Prostate gland (tissue), 2 donors: ENCODE results near the gene ZNF80.

Experiments
- CTCF ChIP-seq, 4 experiments: fragments of 200-600 bp in 2 of 4; fragments of 450-650 bp in 2 of 4; sonication (generic) in 2 of 4; IDR thresholded peaks; 1 replicate in 3 of 4; 2 replicates in 1 of 4; pipeline ENCODE4 v1.5.1; 2016 to 2019; ENCODE audit warnings: antibody characterized with exemption in 4 of 4, mild to moderate bottlenecking in 2 of 4, moderate library complexity in 2 of 4
- POLR2A ChIP-seq: fragments of 450-650 bp; IDR thresholded peaks from one replicate; pipeline ENCODE4 v1.6.1; 2016; ENCODE audit warnings: antibody characterized with exemption, mild to moderate bottlenecking
- POLR2AphosphoS5 ChIP-seq: sonication (generic); formaldehyde crosslinking; IDR thresholded peaks from one replicate; pipeline ENCODE4 v1.6.1; 2017; ENCODE audit warnings: antibody characterized with exemption

GRCh38 chr3:114207768-114208167 is 29.6 kb downstream of the ZNF80 start:
- TF ChIP-seq CTCF (IDR thresholded peaks at IDR 0.05) (no peak), POLR2AphosphoS5 (no peak), POLR2A (no peak)
